Neural progenitor cell (in vitro differentiated cells): ENCODE results near the gene REXO1. TPM values are rescaled to one million over a fixed set of nuclear protein-coding genes. Genes with fewer than 3 reads are reported as not detected.

Experiments used
- DNase-seq: peaks from one replicate; pipeline ENCODE4 v3.0.0-alpha.2; 2016; ENCODE audit warnings: low spot score
- H2AFZ ChIP-seq: fragments of 200-600 bp; sonication (generic); replicated peaks from 2 replicates; pipeline ENCODE4 v1.6.1; 2016; ENCODE audit warnings: antibody characterized with exemption
- H3F3A ChIP-seq: fragments of 200-600 bp; sonication (generic); 2 replicates; pipeline ENCODE4 v1.6.1; 2016; ENCODE audit warnings: antibody characterized with exemption, low read depth
- H3K27ac ChIP-seq: fragments of 200-600 bp; sonication (generic); 2 replicates; pipeline ENCODE4 v1.5.1; 2016; ENCODE audit warnings: mild to moderate bottlenecking
- H3K27me3 ChIP-seq: fragments of 200-600 bp; sonication (generic); 2 replicates; pipeline ENCODE4 v1.6.1; 2016; ENCODE audit warnings: mild to moderate bottlenecking, moderate library complexity
- H3K36me3 ChIP-seq: fragments of 200-600 bp; sonication (generic); 2 replicates; pipeline ENCODE4 v1.5.1; 2016
- H3K4me1 ChIP-seq: fragments of 200-600 bp; sonication (generic); 2 replicates; pipeline ENCODE4 v1.6.1; 2016; ENCODE audit warnings: mixed run types
- H3K4me2 ChIP-seq: fragments of 200-600 bp; sonication (generic); 2 replicates; pipeline ENCODE4 v1.6.1; 2016
- H3K4me3 ChIP-seq: fragments of 200-600 bp; sonication (generic); 2 replicates; pipeline ENCODE4 v1.5.1; 2016
- H3K79me2 ChIP-seq: fragments of 200-600 bp; sonication (generic); 2 replicates; pipeline ENCODE4 v1.6.1; 2016; ENCODE audit warnings: low read depth
- H3K9ac ChIP-seq: fragments of 200-600 bp; sonication (generic); 2 replicates; pipeline ENCODE4 v1.6.1; 2016
- H3K9me3 ChIP-seq: fragments of 200-600 bp; sonication (generic); 2 replicates; pipeline ENCODE4 v1.5.1; 2016; ENCODE audit warnings: low read depth
- H4K20me1 ChIP-seq: fragments of 200-600 bp; sonication (generic); 2 replicates; pipeline ENCODE4 v1.6.1; 2016; ENCODE audit warnings: low read depth
- H3K27ac Mint-ChIP-seq: 3 replicates; pipeline ENCODE4 v1.8.0; 2021; ENCODE audit warnings: mixed read lengths
- H3K27me3 Mint-ChIP-seq: 2 replicates; pipeline ENCODE4 v1.8.0; 2022; ENCODE audit warnings: low read depth, mild to moderate bottlenecking, inconsistent platforms, moderate library complexity, mixed read lengths; ENCODE audit not compliant: insufficient read depth
- H3K36me3 Mint-ChIP-seq: 3 replicates; pipeline ENCODE4 v1.8.0; 2021; ENCODE audit warnings: mixed read lengths
- H3K4me1 Mint-ChIP-seq: 3 replicates; pipeline ENCODE4 v1.8.0; 2021; ENCODE audit warnings: mixed read lengths
- H3K4me3 Mint-ChIP-seq: 3 replicates; pipeline ENCODE4 v1.8.0; 2021; ENCODE audit warnings: mild to moderate bottlenecking, moderate library complexity, mixed read lengths
- H3K9me3 Mint-ChIP-seq: 3 replicates; pipeline ENCODE4 v1.8.0; 2020; ENCODE audit warnings: mixed read lengths
- EZH2 ChIP-seq: fragments of 200-600 bp; sonication (generic); IDR thresholded peaks from 2 replicates; pipeline ENCODE4 v1.6.1; 2017; ENCODE audit warnings: antibody characterized with exemption, mild to moderate bottlenecking, moderate library complexity
- EZH2phosphoT487 ChIP-seq: fragments of 200-600 bp; sonication (generic); IDR thresholded peaks from 2 replicates; pipeline ENCODE4 v1.6.1; 2017; ENCODE audit warnings: antibody characterized with exemption
- total RNA-seq: library from RNA; depleted of rRNA; stranded (reverse); fragments of >200 nt; gene quantifications from 2 replicates; pipeline ENCODE4 v1.2.3, GENCODE V29; 2015; ENCODE audit warnings: low replicate concordance
- TF ChIP-seq, protein P1 (sequence below): fragments of 200-600 bp; sonication (generic); IDR thresholded peaks from 2 replicates; pipeline ENCODE4 v1.5.1; 2017; ENCODE audit warnings: antibody characterized with exemption, mild to moderate bottlenecking

Gene REXO1
- total RNA-seq, 1 donor from 2014 or later: 38.7 TPM

DNA sequence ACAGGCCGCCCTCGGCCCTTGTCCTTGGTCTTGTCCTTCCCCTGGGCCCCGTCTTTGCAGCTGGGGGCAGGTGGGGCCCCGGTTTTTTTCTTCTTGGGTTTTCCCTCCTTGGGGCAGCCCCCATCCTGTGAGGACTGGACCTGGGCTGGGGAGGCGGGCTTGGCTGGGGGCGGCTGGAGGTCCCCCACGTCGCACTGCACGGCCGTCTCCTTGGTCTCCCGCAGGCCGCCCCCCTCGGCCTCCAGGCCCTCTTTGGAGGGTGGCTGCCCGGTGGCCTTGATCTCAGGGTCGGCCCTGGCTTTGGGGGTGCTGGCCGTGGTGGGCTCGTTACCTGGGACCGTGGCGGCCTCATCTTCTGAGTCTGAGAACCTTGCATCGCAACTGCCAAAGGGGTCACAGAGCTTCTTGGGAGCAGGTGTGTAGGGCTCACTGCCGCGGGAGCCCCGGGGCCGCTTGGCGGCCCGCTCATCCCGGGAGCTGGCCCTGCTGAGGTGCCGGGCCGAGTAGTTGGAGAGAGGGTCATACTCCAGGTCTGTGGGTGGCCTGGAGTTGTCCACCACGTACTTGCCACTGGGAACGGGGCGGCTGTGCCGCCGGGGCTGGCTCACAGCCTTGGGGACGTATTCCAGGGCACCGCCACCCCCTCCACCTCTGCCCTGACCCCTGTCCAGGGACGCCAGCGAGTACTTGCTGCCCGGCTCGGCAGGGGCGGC, 20.6 kb downstream of the REXO1 start:
- no peak overlapping the region for H3K27ac Mint-ChIP-seq
- DNase-seq: no peak
- Histone ChIP-seq H4K20me1 (peaks cover 37% of the 10 kb centered on the region), H3K9ac (no peak overlapping the region), H2AFZ (no peak overlapping the region), H3K4me1 (peaks cover 14% of the 10 kb centered on the region), H3K79me2 (peaks cover 23% of the 10 kb centered on the region), H3K4me2 (no peak overlapping the region), H3F3A (peaks cover 4% of the 10 kb centered on the region), H3K9me3 (no peaks in the 10 kb centered on the region), H3K27ac (no peak overlapping the region), H3K4me3 (no peak overlapping the region), H3K27me3 (no peaks in the 10 kb centered on the region), H3K36me3 (no peaks in the 10 kb centered on the region)
- peaks cover 5% of the 10 kb centered on the region for H3K36me3 Mint-ChIP-seq
- H3K9me3 Mint-ChIP-seq: no peaks in the 10 kb centered on the region
- TF ChIP-seq, protein P1, sequence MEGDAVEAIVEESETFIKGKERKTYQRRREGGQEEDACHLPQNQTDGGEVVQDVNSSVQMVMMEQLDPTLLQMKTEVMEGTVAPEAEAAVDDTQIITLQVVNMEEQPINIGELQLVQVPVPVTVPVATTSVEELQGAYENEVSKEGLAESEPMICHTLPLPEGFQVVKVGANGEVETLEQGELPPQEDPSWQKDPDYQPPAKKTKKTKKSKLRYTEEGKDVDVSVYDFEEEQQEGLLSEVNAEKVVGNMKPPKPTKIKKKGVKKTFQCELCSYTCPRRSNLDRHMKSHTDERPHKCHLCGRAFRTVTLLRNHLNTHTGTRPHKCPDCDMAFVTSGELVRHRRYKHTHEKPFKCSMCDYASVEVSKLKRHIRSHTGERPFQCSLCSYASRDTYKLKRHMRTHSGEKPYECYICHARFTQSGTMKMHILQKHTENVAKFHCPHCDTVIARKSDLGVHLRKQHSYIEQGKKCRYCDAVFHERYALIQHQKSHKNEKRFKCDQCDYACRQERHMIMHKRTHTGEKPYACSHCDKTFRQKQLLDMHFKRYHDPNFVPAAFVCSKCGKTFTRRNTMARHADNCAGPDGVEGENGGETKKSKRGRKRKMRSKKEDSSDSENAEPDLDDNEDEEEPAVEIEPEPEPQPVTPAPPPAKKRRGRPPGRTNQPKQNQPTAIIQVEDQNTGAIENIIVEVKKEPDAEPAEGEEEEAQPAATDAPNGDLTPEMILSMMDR: no peak
- no peak for TF ChIP-seq EZH2phosphoT487
- no peak for TF ChIP-seq EZH2
- H3K4me3 Mint-ChIP-seq: no peak overlapping the region
- H3K27me3 Mint-ChIP-seq: peaks cover 3% of the 10 kb centered on the region
- H3K4me1 Mint-ChIP-seq: peaks cover 2% of the 10 kb centered on the region

DNA sequence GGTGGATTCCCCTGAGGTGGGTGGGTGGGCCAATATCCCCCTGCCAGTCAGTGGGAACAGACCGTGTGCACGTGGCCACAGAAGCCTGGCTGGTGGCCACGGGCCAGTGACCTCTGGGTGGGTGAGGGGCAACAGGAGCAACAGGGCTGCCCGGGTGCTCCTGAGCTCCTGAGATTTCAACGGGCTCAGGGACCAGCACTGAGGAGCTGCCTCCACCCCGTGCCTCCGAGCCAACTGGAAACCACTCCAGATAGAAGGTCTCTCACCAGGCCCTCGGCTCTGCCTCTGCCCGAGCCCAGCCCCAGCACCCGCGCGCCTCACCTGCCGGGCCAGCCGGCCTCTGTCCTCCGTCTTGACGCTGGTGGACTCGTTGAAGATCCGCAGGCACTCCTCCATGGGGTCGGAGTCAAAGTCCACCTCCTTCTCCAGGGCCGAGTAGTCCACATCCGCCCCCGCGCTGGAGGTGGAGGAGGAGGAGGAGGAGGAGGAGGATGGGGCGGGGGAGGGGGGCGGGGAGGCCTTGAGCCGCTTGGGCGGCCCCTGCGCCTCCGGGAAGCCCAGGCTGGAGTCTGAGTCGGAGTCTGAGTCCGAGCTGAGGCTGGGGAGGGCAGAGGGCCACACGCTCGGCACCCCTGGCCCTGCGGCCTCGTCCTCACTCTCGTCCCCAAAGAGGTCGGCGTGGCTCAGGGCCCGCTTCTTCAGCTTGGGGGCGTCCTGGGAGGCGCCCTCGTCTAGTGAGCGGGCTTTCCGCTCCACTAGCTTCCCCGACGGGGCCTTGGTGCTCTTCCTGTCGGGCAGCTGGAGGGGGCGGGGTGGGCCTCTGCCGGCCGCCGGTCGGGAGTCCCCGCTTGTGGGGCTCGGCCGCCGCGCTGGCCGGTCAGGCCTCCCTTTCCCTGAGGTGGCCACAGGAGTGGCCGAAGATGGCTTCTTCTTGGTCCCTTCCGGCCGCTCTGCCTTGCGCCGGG, 21.4 kb downstream of the REXO1 start:
- Mint-ChIP-seq H3K4me1 (peaks cover 1% of the 10 kb centered on the region), H3K36me3 (peaks cover 5% of the 10 kb centered on the region), H3K27ac (no peak overlapping the region), H3K9me3 (no peaks in the 10 kb centered on the region), H3K27me3 (peaks cover 3% of the 10 kb centered on the region), H3K4me3 (no peak overlapping the region)
- Histone ChIP-seq H3K9ac (no peak overlapping the region), H3K9me3 (no peaks in the 10 kb centered on the region), H3K36me3 (no peaks in the 10 kb centered on the region), H3K4me3 (no peak overlapping the region), H3K27me3 (no peaks in the 10 kb centered on the region), H3K27ac (peak overlapping the region; percentile 79), H3K79me2 (peaks cover 15% of the 10 kb centered on the region), H2AFZ (no peak overlapping the region), H3F3A (peaks cover 4% of the 10 kb centered on the region), H3K4me2 (no peak overlapping the region), H4K20me1 (peaks cover 29% of the 10 kb centered on the region), H3K4me1 (peaks cover 14% of the 10 kb centered on the region)
- TF ChIP-seq EZH2 (no peak), EZH2phosphoT487 (no peak)
- TF ChIP-seq, protein P1: no peak
- DNase-seq: peak; percentile 37

DNA sequence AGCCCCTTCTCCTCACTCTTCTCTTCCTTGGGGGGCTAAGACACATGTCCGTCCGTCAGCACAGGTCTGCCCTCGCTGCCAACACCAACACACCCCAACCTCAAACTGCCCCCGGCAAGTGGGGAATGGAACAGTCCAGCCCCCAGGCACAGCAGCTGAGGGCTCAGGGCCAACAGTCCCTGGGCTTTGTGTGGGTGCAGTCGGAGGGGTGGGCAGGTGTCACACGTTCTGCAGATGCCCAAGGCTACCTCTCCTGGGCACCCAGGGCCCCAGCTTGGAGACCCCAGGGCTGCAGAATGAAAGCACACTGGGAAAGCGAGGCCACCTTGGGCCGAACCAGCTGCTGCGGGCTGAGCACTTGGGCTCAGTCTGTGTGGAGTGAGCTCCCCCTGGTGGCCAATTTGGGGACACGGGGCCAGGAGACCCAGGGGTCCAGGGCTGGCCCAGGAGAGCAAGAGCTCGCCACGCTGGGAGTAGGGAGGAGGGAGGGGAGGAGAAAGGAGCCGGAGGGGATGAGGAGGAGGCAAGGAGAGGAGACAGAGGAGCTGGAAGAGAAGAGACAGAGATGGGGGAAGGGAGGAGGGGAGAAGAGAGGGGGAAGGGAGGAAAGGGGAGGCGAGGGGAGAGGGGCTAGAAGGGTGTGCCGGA, 22.2 kb downstream of the REXO1 start:
- Mint-ChIP-seq H3K27ac (no peak overlapping the region), H3K27me3 (peaks cover 3% of the 10 kb centered on the region), H3K4me1 (no peaks in the 10 kb centered on the region), H3K9me3 (no peaks in the 10 kb centered on the region), H3K4me3 (no peak overlapping the region), H3K36me3 (peaks cover 5% of the 10 kb centered on the region)
- H3K9ac ChIP-seq: no peak overlapping the region
- no peaks in the 10 kb centered on the region for H3K27me3 ChIP-seq
- no peak overlapping the region for H3K4me3 ChIP-seq
- H3K4me2 ChIP-seq: no peak overlapping the region
- H2AFZ ChIP-seq: no peak overlapping the region
- H3K27ac ChIP-seq: no peak overlapping the region
- H3F3A ChIP-seq: peaks cover 4% of the 10 kb centered on the region
- peaks cover 14% of the 10 kb centered on the region for H3K4me1 ChIP-seq
- TF ChIP-seq, protein P1: peak; percentile 96
- TF ChIP-seq EZH2 (no peak), EZH2phosphoT487 (no peak)
- peak; percentile 89 for DNase-seq
- no peaks in the 10 kb centered on the region for H3K9me3 ChIP-seq
- H4K20me1 ChIP-seq: peaks cover 28% of the 10 kb centered on the region
- no peaks in the 10 kb centered on the region for H3K36me3 ChIP-seq
- H3K79me2 ChIP-seq: peaks cover 14% of the 10 kb centered on the region
